HL-60 (cell line): ENCODE data around the gene LEMD3.
A peak's percentile ranks its signal among the peaks of the same experiment; 100 is the strongest.

Experiments used
- DNase-seq, 2 experiments: peaks; one replicate each; pipeline ENCODE4 v3.0.0-alpha.2; 2010 to 2020; ENCODE audit warnings: low read depth in 1 of 2, low spot score in 1 of 2
- H3K27ac ChIP-seq: fragments of 250-450 bp; sonication (Bioruptor Pico); replicated peaks from 2 replicates; pipeline ENCODE4 v1.5.1; 2020; ENCODE audit warnings: mild to moderate bottlenecking, moderate library complexity
- H3K27me3 ChIP-seq: fragments of 250-450 bp; sonication (Bioruptor Pico); 2 replicates; pipeline ENCODE4 v1.5.1; 2021; ENCODE audit warnings: mild to moderate bottlenecking, moderate library complexity; ENCODE audit not compliant: insufficient read depth, poor library complexity, severe bottlenecking
- H3K4me3 ChIP-seq: replicated peaks from 2 replicates; pipeline ENCODE4 v1.5.1; 2011; ENCODE audit warnings: mild to moderate bottlenecking, control low read depth, low read length; ENCODE audit not compliant: insufficient read depth
- GABPA ChIP-seq: IDR thresholded peaks from 2 replicates; pipeline ENCODE4 v1.6.1; 2012; ENCODE audit warnings: low read depth
- POLR2AphosphoS5 ChIP-seq: IDR thresholded peaks from 2 replicates; pipeline ENCODE4 v1.6.1; 2012; ENCODE audit warnings: low read depth
- SPI1 ChIP-seq: IDR thresholded peaks from 2 replicates; pipeline ENCODE4 v1.6.1; 2012; ENCODE audit warnings: low read depth, mild to moderate bottlenecking, borderline replicate concordance
- TF ChIP-seq, protein P1 (sequence below): IDR thresholded peaks from 2 replicates; pipeline ENCODE4 v1.6.1; 2012; ENCODE audit warnings: low read depth; ENCODE audit not compliant: insufficient replicate concordance
- TF ChIP-seq, protein P2 (sequence below): IDR thresholded peaks from one replicate; pipeline ENCODE4 v1.5.1; 2011; ENCODE audit warnings: low read length, control low read depth, inconsistent platforms; ENCODE audit not compliant: insufficient read depth

The LEMD3 gene

DNA sequence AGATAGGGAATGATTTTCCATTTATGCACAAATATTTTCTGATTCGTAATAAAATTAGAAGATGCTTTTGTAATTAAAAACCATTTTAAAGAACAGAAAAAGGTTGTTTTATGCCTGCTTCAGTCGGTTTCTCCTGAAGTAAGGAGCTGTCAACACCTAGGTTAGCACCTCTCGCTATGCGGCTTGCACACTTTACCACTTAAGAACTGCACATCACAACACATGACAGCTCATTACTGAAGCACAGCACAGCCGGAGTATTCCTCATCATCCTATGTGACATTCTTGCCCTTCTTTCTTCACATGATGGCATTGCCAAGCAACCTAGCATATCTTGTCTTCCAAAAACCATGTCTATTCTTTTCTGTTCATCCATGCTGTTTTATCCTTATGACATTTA, 42.9 kb upstream of the LEMD3 start:
- H3K4me3 ChIP-seq, result no peak overlapping the region
- no peak for TF ChIP-seq GABPA
- TF ChIP-seq, protein P1, sequence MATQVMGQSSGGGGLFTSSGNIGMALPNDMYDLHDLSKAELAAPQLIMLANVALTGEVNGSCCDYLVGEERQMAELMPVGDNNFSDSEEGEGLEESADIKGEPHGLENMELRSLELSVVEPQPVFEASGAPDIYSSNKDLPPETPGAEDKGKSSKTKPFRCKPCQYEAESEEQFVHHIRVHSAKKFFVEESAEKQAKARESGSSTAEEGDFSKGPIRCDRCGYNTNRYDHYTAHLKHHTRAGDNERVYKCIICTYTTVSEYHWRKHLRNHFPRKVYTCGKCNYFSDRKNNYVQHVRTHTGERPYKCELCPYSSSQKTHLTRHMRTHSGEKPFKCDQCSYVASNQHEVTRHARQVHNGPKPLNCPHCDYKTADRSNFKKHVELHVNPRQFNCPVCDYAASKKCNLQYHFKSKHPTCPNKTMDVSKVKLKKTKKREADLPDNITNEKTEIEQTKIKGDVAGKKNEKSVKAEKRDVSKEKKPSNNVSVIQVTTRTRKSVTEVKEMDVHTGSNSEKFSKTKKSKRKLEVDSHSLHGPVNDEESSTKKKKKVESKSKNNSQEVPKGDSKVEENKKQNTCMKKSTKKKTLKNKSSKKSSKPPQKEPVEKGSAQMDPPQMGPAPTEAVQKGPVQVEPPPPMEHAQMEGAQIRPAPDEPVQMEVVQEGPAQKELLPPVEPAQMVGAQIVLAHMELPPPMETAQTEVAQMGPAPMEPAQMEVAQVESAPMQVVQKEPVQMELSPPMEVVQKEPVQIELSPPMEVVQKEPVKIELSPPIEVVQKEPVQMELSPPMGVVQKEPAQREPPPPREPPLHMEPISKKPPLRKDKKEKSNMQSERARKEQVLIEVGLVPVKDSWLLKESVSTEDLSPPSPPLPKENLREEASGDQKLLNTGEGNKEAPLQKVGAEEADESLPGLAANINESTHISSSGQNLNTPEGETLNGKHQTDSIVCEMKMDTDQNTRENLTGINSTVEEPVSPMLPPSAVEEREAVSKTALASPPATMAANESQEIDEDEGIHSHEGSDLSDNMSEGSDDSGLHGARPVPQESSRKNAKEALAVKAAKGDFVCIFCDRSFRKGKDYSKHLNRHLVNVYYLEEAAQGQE, result no peak
- TF ChIP-seq SPI1, result no peak
- TF ChIP-seq, protein P2, sequence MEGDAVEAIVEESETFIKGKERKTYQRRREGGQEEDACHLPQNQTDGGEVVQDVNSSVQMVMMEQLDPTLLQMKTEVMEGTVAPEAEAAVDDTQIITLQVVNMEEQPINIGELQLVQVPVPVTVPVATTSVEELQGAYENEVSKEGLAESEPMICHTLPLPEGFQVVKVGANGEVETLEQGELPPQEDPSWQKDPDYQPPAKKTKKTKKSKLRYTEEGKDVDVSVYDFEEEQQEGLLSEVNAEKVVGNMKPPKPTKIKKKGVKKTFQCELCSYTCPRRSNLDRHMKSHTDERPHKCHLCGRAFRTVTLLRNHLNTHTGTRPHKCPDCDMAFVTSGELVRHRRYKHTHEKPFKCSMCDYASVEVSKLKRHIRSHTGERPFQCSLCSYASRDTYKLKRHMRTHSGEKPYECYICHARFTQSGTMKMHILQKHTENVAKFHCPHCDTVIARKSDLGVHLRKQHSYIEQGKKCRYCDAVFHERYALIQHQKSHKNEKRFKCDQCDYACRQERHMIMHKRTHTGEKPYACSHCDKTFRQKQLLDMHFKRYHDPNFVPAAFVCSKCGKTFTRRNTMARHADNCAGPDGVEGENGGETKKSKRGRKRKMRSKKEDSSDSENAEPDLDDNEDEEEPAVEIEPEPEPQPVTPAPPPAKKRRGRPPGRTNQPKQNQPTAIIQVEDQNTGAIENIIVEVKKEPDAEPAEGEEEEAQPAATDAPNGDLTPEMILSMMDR, result no peak
- TF ChIP-seq POLR2AphosphoS5, result no peak
- no peak for DNase-seq
- H3K27ac ChIP-seq, result no peak overlapping the region
- H3K27me3 ChIP-seq, result peaks cover 2% of the 10 kb centered on the region

DNA sequence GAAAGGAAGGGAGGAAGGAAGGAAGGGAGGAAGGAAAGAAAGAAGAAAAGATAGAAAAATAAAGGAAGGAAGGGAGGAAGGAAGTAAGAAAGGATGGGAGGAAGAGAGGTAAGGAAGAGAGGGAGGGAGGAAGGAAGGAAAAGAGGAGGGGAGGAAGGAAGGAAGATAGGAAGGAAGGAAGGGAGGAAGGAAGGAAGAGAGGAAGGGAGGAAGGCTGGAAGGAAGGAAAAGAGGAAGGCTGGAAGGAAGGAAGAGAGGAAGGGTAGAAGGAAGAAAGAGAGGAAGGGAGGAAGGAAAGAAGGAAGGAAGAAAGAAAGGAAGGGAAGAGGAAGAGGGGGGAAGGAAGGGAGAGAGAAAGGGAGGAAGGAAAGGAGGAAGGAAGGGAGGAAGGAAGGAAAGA, 35.5 kb upstream of the LEMD3 start:
- DNase-seq, result no peak
- TF ChIP-seq, protein P1, result no peak
- TF ChIP-seq, protein P2, result no peak
- no peak overlapping the region for H3K4me3 ChIP-seq
- no peak overlapping the region for H3K27ac ChIP-seq
- no peaks in the 10 kb centered on the region for H3K27me3 ChIP-seq

DNA sequence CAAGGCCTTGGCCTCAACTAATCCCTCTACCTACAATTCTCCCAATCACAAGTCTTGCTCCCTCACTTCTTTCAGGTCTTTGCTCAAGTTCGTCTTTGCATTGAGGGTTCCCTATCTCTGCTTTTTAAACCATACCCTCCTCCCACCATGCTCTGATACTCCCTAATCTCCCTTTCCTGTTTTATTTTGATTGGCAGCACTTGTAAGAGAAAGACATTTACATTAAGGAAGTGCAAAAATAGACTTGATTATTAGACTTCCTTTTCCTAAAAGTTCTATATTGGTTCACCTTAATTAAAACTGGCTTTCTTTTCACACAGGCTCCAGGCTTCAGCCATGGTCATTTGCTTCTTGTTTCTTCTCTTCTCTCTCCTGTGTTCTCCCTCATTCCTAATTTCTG, 30.0 kb upstream of the LEMD3 start:
- H3K27me3 ChIP-seq, result no peaks in the 10 kb centered on the region
- no peak overlapping the region for H3K27ac ChIP-seq
- TF ChIP-seq, protein P2, result no peak
- TF ChIP-seq SPI1 (peak; percentile 71; the same call in 1 of the 2 replicates), GABPA (no peak), POLR2AphosphoS5 (no peak)
- TF ChIP-seq, protein P1, result no peak
- no peak for DNase-seq
- no peak overlapping the region for H3K4me3 ChIP-seq
